Prostate gland (tissue), 2 donors: ENCODE results near the gene QRICH1. TPM values are rescaled to one million over a fixed set of nuclear protein-coding genes. Genes with fewer than 3 reads are reported as not detected.

Experiments
- DNase-seq: peaks from one replicate; pipeline ENCODE4 v3.0.0-alpha.2; 2019; ENCODE audit warnings: low spot score
- H3K27ac ChIP-seq, 2 donors: fragments of 200-600 bp; sonication (generic); 2 replicates each; pipeline ENCODE4 v1.5.1; 2017 to 2019
- H3K27me3 ChIP-seq: fragments of 200-600 bp; sonication (generic); replicated peaks from 2 replicates; pipeline ENCODE4 v1.5.1; 2019; ENCODE audit not compliant: insufficient read depth
- H3K36me3 ChIP-seq, 2 donors: fragments of 200-600 bp; sonication (generic); 1 replicate in 1 of 2; 2 replicates in 1 of 2; pipeline versions ENCODE4 v1.5.1 to v1.8.1; 2017 to 2019
- H3K4me1 ChIP-seq: fragments of 200-600 bp; sonication (generic); replicated peaks from 2 replicates; pipeline ENCODE4 v1.5.1; 2019
- H3K4me3 ChIP-seq, 2 donors: fragments of 200-600 bp; sonication (generic); 2 replicates each; pipeline ENCODE4 v1.5.1; 2017 to 2019
- H3K9me3 ChIP-seq: fragments of 200-600 bp; sonication (generic); 2 replicates; pipeline ENCODE4 v1.5.1; 2017
- CTCF ChIP-seq, 4 experiments: fragments of 200-600 bp in 2 of 4; fragments of 450-650 bp in 2 of 4; sonication (generic) in 2 of 4; IDR thresholded peaks; 1 replicate in 3 of 4; 2 replicates in 1 of 4; pipeline ENCODE4 v1.5.1; 2016 to 2019; ENCODE audit warnings: antibody characterized with exemption in 4 of 4, mild to moderate bottlenecking in 2 of 4, moderate library complexity in 2 of 4
- POLR2A ChIP-seq: fragments of 450-650 bp; IDR thresholded peaks from one replicate; pipeline ENCODE4 v1.6.1; 2016; ENCODE audit warnings: antibody characterized with exemption, mild to moderate bottlenecking
- POLR2AphosphoS5 ChIP-seq: sonication (generic); formaldehyde crosslinking; IDR thresholded peaks from one replicate; pipeline ENCODE4 v1.6.1; 2017; ENCODE audit warnings: antibody characterized with exemption
- WGBS: methylation state at CpG from one replicate; pipeline ENCODE4 v1.1.5; 2018; 5-methylcytosine and 5-hydroxymethylcytosine counted together
- intact Hi-C: fragments of 100-400 bp; cut with DNase I; formaldehyde crosslinking; loops from one replicate; pipeline ENCODE4 v1.14.2; 2022
- total RNA-seq, 2 donors: library from RNA; depleted of rRNA; stranded (reverse); fragments of >200 nt; gene quantifications; one replicate each; pipeline ENCODE4 v1.1.0, GENCODE V29; 2016

Gene QRICH1
- total RNA-seq, 2 donors from 2014 or later: 60.1 to 132 TPM

- 80% methylated on average over 8 of the region's 8 CpGs for WGBS
- Histone ChIP-seq H3K9me3 (no peaks in the 10 kb centered on the region), H3K27ac (no peak overlapping the region), H3K4me3 (no peak overlapping the region), H3K36me3 (no peaks in the 10 kb centered on the region), H3K4me1 (no peaks in the 10 kb centered on the region), H3K27me3 (no peaks in the 10 kb centered on the region)
- intact Hi-C loops: no loop called here
- no peak for DNase-seq
- no peak for TF ChIP-seq POLR2AphosphoS5
- no peak for TF ChIP-seq CTCF (IDR thresholded peaks at IDR 0.05)
Measured at GRCh38 chr3:49081429-49081828, 12.4 kb downstream of the QRICH1 start.

GRCh38 chr3:49079270-49079669 lies 14.6 kb downstream of the QRICH1 start:
- DNase-seq: no peak
- TF ChIP-seq CTCF (IDR thresholded peaks at IDR 0.05) (no peak), POLR2A (no peak)
- Histone ChIP-seq H3K9me3 (no peaks in the 10 kb centered on the region), H3K4me1 (no peaks in the 10 kb centered on the region), H3K27me3 (no peaks in the 10 kb centered on the region), H3K36me3 (peaks cover 0 to 4% of the 10 kb centered on the region in 2 donors), H3K4me3 (no peak overlapping the region), H3K27ac (no peak overlapping the region)
- intact Hi-C loops: no loop called here
- WGBS: 98% methylated on average over 2 of the region's 2 CpGs

- DNase-seq: no peak
- 94% methylated on average over 4 of the region's 4 CpGs for WGBS
- TF ChIP-seq POLR2A (no peak), CTCF (IDR thresholded peaks at IDR 0.05) (no peak), POLR2AphosphoS5 (no peak)
- Histone ChIP-seq H3K27me3 (no peaks in the 10 kb centered on the region), H3K36me3 (peaks cover 7 to 10% of the 10 kb centered on the region in 2 donors), H3K4me1 (no peaks in the 10 kb centered on the region), H3K4me3 (no peak overlapping the region), H3K9me3 (no peaks in the 10 kb centered on the region), H3K27ac (no peak overlapping the region)
- intact Hi-C loops: no loop called here
Measured at GRCh38 chr3:49076646-49077045, 17.2 kb downstream of the QRICH1 start.

- Histone ChIP-seq H3K4me3 (no peak overlapping the region), H3K27me3 (no peaks in the 10 kb centered on the region), H3K36me3 (peaks cover 7 to 14% of the 10 kb centered on the region in 2 donors), H3K27ac (no peak overlapping the region), H3K9me3 (no peaks in the 10 kb centered on the region), H3K4me1 (no peaks in the 10 kb centered on the region)
- TF ChIP-seq CTCF (IDR thresholded peaks at IDR 0.05) (no peak), POLR2A (no peak)
- DNase-seq: no peak
- intact Hi-C loops: no loop called here
- 94% methylated on average over 13 of the region's 13 CpGs for WGBS
Measured at GRCh38 chr3:49076116-49076515, 17.8 kb downstream of the QRICH1 start.

GRCh38 chr3:49058011-49058410 lies 35.9 kb downstream of the QRICH1 start:
- TF ChIP-seq POLR2A: no peak
- TF ChIP-seq POLR2AphosphoS5: no peak
- no peak for TF ChIP-seq CTCF (IDR thresholded peaks at IDR 0.05)
- Histone ChIP-seq H3K9me3 (no peaks in the 10 kb centered on the region), H3K4me3 (no peak overlapping the region), H3K27me3 (no peaks in the 10 kb centered on the region), H3K27ac (no peak overlapping the region), H3K4me1 (no peaks in the 10 kb centered on the region), H3K36me3 (peaks cover 14 to 19% of the 10 kb centered on the region in 2 donors)
- DNase-seq: no peak
- 92% methylated on average over 7 of the region's 7 CpGs for WGBS
- intact Hi-C loops: no loop called here
